Hematopoietic multipotent progenitor cell (in vitro differentiated cells): Measurements from ENCODE around the gene CT45A10. TPM values are rescaled to one million over a fixed set of nuclear protein-coding genes. Genes with fewer than 3 reads are reported as not detected.
"Not testable (repeated sequence)": the region's sequence is repeated elsewhere in the genome, so short reads cannot be mapped to it uniquely, and the experiment has no call there.

Experiments used
- DNase-seq, 3 donors: peaks; one replicate each; pipeline ENCODE4 v3.0.0-alpha.2; 2011 to 2015; ENCODE audit warnings: low read depth in 2 of 3, low spot score in 2 of 3
- total RNA-seq: library from RNA; depleted of rRNA; stranded (reverse); fragments of >200 nt; gene quantifications from one replicate; pipeline ENCODE4 v1.2.3, GENCODE V29; 2012

CT45A10 gene, protein sequence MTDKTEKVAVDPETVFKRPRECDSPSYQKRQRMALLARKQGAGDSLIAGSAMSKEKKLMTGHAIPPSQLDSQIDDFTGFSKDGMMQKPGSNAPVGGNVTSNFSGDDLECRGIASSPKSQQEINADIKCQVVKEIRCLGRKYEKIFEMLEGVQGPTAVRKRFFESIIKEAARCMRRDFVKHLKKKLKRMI
- total RNA-seq: not detected

DNA sequence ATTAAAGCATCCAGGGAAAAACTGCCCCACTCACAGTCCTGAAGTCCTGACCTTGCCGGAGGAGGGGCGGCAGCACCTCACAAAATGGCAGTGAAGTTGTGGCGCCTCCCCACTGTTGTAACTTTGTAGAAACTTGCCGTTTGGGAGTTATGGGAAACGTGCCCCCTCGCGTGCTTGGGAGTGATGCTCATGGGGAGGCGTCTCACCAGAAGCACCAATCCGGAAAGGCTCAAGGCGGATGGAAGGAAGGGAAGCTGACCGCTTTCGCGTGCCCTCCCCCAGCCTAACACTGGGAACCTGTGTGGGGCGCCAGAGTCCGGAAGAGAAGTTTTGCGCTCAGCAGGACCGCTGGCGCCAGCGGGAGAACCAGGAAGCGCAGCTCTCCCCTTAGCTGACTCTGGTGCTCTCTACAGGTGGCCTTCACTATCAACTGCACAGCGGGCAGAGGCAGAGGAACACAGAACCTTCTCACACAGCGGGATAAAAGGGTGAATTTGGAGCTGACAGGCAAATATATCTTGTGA is at the start of gene CT45A10, which contains the start of gene SAGE1:
CT45A10 (minus strand) TSS at position 151 of the 524 bp plus-strand sequence. CDS start 8,100 bp downstream, outside the sequence.
SAGE1 (plus strand) TSS at position 423 of the 524 bp plus-strand sequence. CDS start 2,527 bp downstream, outside the sequence.
- no peak for DNase-seq

- DNase-seq: peak; percentile 3 to 37 (median 30)
These were observed 38.6 kb upstream of the CT45A10 start for GRCh38 chrX:135931644-135932487.

DNA sequence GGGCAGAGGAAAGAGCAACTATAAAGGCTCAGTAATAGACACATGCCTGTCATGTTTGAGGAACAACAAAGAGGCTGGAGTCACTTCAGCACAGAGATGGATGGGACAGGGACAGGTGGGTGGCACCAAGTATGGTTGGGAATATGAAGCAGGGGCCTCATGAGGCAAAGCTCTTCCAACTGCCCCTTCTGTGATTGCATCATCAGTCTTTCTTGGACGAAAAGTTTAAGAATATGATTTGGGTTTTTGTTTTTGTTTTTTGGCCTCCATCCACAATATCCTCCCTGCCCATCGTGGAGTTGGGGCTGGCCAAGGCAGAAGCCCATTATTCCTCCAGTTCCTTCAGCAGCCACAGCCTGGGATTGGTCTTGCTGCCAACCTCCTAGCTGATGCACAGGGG is 34.7 kb upstream of the CT45A10 start:
- DNase-seq: no peak

- peak in 1 of 3 donors; percentile 3 for DNase-seq
These were observed 30.1 kb upstream of the CT45A10 start for GRCh38 chrX:135923353-135923752.

DNA sequence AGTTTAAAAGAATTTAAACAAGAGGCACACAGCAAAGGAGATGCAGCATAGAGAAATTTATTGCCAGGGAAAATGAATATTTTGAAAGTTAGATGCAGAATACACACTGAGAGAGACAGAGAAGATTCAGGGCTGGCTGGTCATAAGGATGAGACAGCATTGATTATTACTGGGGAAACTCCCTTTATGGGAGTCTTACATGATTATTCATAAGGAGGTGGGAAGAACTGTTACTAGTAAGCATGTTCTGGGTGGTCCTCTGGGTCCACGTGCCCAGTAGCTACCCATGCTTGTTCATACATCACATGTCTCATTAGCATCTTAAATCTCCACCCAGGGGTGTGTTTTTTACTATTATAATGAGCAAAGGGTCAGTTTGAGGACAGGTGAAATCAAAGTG is 27.3 kb upstream of the CT45A10 start:
- DNase-seq: not testable (repeated sequence)

GRCh38 chrX:135914404-135914803 is 21.2 kb upstream of the CT45A10 start:
- DNase-seq: no peak

GRCh38 chrX:135910251-135910650 is 17.0 kb upstream of the CT45A10 start:
- no peak for DNase-seq

DNA sequence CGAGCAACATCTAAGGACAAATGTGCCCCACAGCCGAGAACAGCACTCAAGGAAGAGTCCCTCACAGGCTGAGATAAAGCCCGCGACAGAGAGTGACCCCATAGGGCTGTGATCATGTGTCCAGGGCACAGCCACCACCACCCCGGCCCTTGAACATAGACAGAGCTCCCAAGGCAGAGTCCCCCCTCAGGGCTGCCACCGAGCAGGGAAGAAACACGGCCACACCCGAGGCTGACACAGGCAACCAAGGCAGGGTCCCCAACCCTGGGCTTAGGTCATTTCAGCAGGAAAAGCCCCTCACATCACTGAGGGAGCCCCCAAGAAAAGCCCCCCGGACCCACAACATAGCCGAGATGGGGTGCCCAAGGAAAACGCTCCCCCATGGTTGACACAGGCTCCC is 463 bp downstream of the CT45A10 start:
- no peak for DNase-seq

GRCh38 chrX:135890087-135890585 is 3.1 kb downstream of the CT45A10 start:
- peak in 1 of 3 donors; percentile 8 for DNase-seq

DNA sequence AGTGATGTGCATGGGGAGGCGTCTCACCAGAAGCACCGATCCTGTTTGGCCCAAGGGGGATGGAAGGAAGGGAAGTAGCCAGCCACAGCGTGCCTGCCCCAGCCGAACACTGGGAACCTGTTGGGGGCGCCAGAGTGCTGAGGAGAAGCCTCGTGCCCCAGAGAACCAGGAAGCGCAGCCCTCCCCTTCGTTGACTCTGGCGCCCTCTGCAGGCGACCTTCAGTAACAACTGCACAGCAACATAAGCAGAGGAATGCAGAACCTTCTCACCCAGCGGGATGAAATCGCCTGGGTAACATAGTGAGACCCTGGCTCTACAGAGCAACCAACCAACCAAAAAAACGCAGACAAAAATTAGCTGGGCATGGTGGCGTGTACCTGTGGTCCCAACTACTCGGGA is 4.3 kb downstream of the CT45A10 start:
- peak in 2 of 3 donors; percentile 20 to 40 for DNase-seq

DNA sequence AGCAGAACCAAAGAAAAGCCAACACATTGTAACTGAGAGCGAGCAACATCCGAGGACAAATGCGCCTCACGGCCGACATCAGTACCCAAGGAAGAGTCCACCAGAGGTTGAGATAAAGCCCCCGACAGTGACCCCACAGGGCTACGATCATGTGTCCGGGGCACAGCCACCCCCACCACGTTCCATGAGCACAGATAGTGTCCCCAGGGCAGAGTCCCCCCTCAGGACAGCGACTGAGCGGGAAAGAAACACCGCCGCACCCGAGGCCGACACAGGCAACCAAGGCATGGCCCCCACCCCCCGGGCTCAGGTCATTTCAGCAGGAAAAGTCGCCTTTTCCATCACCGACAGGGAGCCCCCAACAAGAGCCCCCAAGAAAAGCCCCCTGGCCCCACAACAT is 5.0 kb downstream of the CT45A10 start:
- DNase-seq: not testable (repeated sequence)

DNA sequence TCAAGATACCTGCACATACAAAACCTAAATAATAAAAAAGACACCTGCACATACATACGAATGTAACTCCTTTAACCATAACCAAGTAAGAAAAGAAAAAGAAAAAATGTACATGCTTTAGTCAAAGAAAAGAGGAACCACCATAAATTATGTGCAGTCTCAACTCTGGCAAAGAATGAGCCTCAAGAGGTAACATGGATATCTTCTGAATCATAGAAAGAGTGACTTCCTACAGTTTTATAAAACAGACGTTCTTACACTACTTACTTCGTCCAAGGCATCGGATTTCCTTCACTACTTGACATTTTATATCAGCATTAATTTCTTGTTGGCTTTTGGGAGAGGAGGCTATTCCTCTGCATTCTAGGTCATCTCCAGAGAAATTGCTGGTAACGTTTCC is 10.5 kb downstream of the CT45A10 start:
- DNase-seq: peak in 1 of 3 donors; percentile 47

GRCh38 chrX:135871712-135872111 is 21.5 kb downstream of the CT45A10 start, which contains the start of gene CT45A9:
Gene CT45A9 (minus strand): TSS chrX:135871812. CDS start chrX:135868061, 3,751 bp downstream.
- not testable (repeated sequence) for DNase-seq

DNA sequence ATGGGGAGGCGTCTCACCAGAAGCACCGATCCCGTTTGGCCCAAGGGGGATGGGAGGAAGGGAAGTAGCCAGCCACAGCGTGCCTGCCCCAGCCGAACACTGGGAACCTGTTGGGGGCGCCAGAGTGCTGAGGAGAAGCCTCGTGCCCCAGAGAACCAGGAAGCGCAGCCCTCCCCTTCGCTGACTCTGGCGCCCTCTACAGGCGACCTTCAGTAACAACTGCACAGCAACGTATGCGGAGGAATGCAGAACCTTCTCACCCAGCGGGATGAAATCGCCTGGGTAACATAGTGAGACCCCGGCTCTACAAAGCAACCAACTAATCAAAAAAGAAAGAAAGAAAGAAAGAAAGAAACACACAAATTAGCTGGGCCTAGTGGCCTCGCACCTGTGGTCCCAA is 38.8 kb downstream of the CT45A10 start, which contains the start of gene CT45A8:
CT45A8 (minus strand) TSS at position 101 of the 400 bp plus-strand sequence. CDS start 3,755 bp downstream, outside the sequence.
- not testable (repeated sequence) for DNase-seq

GRCh38 chrX:135837180-135837579 is 56.1 kb downstream of the CT45A10 start, which contains the start of gene CT45A7:
Gene CT45A7 (minus strand): TSS chrX:135837280. CDS start chrX:135833533, 3,747 bp downstream.
- not testable (repeated sequence) for DNase-seq

Other genes with a start within 250 kb of the CT45A10 start
- gene CT45A1, start 179.8 kb downstream of the CT45A10 start, total RNA-seq: not detected
- gene CT45A3, start 125.3 kb downstream of the CT45A10 start, total RNA-seq: not detected
- not detected for gene CT45A5, start 107.9 kb downstream of the CT45A10 start, total RNA-seq
- not detected for gene CT45A6, start 90.7 kb downstream of the CT45A10 start, total RNA-seq
- not detected for gene CT45A2, start 73.4 kb downstream of the CT45A10 start, total RNA-seq
- not detected for gene CT45A7, start 56.2 kb downstream of the CT45A10 start, total RNA-seq
- gene CT45A8, start 38.9 kb downstream of the CT45A10 start, total RNA-seq: not detected
- gene CT45A9, start 21.6 kb downstream of the CT45A10 start, total RNA-seq: not detected
- 0.81 TPM for gene SAGE1, start 272 bp upstream of the CT45A10 start, total RNA-seq
- gene MMGT1, start 80.5 kb upstream of the CT45A10 start, total RNA-seq: 10.8 TPM
- 12.1 TPM for gene SLC9A6, start 92.0 kb upstream of the CT45A10 start, total RNA-seq